ENCODE data around the gene TNXB.
A peak's percentile ranks its signal among the peaks of the same experiment; 100 is the strongest.
"Not testable (repeated sequence)": the region's sequence is repeated elsewhere in the genome, so short reads cannot be mapped to it uniquely, and the experiment has no call there.

The TNXB gene

GRCh38 chr6:32109114-32109764 is at the start of gene TNXB:
Gene TNXB (minus strand): TSS chr6:32109338. CDS start chr6:32098198, 11,140 bp downstream.
- no peak for DNase-seq

DNA sequence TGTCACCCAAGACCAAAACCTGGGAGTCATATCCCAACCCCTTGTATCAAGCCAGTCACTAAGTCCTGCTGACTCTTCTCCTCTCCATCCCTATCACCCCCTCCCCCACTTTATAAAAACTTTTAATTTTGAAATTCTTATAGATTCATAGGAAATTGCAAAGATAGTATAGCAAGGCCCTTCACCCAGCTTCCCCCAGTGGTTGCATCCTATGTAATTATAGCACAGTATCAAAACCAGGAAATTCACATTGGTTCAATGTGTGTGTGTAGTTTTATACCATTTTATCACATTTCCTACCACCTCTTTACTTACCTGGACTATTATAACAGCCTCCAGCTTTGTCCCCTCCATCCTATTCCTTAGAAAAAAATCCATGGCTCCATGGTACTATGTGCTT is 48.9 kb upstream of the TNXB start:
- no peak for DNase-seq

- no peak for DNase-seq
Measured at GRCh38 chr6:32156891-32157290, 47.8 kb upstream of the TNXB start.

GRCh38 chr6:32154514-32155161 is 45.5 kb upstream of the TNXB start:
- DNase-seq, result peak; percentile 50

DNA sequence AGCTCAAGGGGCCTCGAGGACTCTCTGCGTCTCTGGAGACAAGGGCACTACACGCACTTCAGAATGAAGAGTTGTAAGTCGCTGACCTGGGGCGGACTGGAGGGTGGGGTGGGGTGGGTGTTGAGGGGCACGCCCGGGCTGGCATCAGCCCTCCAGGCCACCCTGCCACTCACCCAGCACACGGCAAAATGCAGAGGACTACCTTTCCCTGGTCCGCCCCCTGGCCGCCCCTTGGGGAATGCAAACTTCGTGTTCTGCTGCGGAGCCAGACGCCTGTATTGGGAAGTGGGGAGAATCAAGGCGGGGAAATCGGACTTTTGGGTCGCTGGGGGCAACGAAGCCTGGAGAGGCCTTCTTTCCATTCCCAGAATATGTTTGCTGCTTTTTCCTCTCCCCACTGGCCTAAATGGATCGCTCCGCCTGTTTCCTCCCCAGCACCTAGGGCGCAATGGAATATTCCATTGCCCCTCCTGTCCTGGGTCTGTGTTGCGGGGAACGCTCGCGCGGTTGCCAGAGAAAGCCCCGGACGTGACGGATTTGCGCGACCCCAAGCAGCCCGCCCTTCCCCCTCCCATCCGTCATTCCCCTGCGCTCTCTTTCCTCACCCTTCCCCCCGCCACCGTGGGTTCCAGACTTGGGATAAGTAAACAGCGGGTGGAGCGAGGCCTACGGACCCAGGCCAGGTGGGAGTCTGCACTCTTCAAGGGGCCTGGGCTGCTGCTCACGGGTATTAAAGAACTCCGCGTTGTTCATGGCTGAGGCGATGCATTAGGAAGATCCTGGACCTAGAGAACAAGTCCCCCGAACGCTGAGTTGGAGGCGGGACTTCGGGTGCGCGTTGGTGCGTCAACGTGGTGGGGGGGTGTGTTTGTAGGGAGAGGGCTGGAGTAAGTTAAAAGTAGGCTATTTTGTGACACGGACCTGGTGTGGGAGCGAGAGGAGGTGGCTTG is 44.7 kb upstream of the TNXB start, which contains the start of gene PPT2:
Gene PPT2 (plus strand): TSS at position 578 of the 950 bp plus-strand sequence. CDS start 454 bp downstream, outside the sequence.
- peak; percentile 55 for DNase-seq

DNA sequence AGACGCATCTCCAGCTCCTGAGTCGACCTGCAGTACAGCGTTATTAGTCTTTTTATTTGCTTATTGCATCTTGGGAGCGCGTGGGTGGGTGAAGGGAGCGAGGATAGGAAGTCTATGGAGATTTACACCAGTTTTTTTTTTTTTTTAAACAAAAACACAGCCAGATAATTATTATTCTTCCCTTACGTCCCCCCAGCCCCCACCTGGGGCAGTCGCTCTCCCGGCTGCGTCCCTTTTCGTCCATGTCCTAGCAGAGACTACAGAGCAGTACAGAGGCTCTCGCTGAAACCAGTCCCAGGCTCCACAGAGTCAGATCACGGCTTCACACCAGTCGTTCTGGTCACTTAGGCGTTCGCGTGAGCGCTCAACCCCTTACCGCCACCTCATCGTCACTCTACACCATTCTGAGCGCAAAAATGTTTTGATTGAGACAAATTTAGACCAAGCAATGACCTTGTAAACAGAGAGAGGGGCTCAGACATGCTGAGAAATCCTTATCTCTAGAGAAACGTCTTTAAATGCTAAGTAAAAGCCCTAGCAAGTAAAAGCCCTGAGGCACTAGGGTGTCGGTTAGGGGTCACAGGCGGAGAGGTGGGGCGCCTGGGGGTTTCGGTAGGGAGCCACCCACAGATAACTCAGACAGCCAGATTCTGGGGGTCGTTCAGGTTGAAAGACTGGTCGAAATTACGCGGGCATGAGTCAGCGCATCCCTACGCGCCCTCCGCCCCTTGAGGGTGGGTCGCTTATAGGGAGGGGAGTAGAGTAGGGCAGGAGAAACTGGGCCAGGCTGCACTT is 43.8 kb upstream of the TNXB start:
- DNase-seq, result no peak

DNA sequence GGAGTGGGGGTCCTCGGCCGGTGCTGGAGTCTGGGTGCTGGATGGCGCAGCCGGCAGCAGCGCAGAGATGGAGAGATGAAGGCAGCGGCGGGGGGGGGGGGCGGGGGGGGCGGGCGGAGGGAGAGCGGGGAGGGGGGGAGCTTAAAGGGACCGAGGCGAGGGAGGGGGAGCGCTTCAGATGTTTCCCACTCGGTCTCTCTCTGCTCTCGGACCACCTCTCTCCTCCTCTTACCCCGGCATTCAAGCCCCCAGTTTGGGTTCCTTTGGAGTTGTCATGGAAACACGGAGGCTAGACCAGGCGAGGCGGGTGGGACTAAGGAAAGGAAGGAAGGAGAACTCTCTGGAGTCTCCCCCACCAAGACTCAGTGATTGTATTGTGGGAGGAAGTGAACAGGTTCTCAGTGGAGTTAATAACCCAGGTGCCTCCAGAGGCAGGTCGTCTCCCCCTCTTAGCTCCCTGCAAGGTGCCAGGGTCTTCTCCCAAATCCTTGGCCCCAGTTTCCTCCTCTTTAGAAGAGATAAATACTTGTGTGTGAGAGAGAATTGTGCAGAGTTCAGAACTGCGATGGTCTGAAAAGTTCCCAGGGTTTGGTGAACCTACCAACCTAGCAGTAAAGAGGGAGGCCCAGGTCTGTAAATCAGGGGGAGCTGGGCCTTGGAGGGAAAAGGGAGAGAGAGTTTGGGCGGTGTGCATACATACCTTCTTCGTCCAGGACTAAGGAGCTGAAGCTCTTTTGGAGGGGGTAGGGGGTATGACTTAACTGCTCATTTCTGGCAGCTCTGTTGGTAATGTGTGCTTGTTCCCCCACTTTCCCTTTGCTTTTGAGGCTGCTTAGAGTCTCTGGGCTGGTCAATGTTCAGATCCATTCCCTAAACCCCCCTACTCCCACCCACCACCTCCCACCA is 43.0 kb upstream of the TNXB start, which contains the start of gene PRRT1:
Gene PRRT1 (minus strand): TSS at position 77 of the 906 bp plus-strand sequence. CDS start 112 bp downstream, outside the sequence.
- DNase-seq, result no peak

DNA sequence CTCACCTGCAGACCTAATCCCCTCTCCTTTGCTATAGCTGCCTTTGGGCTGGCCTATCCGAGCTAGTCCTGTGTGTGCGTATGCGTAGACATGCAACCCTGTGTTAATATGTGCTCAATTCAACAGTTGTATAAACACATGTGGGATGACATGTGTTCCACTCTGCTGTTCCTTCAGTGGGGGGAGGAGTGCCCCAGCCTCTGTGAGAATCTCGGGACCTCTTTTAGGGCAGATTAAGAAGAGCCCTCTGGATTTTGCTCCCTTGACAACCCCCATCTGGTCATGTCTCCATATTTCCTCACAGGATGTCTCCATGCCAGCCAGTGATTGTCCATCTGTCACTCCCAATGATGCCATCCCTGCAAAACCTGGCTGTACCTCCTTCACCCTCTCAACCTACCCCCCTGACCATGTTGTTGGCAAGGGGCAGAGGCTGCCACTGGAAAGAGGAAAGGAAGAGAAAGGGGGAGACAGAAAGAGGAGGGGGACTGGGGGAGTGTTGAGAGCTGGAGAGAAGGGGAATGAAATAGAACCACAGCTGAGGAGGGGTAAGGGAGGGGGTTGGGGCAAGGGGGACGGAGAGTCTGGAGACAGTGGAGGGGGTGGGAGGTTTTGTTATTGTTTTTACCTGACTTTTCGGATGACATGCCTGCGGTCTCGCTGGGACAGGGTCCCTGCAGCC is 42.2 kb upstream of the TNXB start:
- DNase-seq, result no peak

DNA sequence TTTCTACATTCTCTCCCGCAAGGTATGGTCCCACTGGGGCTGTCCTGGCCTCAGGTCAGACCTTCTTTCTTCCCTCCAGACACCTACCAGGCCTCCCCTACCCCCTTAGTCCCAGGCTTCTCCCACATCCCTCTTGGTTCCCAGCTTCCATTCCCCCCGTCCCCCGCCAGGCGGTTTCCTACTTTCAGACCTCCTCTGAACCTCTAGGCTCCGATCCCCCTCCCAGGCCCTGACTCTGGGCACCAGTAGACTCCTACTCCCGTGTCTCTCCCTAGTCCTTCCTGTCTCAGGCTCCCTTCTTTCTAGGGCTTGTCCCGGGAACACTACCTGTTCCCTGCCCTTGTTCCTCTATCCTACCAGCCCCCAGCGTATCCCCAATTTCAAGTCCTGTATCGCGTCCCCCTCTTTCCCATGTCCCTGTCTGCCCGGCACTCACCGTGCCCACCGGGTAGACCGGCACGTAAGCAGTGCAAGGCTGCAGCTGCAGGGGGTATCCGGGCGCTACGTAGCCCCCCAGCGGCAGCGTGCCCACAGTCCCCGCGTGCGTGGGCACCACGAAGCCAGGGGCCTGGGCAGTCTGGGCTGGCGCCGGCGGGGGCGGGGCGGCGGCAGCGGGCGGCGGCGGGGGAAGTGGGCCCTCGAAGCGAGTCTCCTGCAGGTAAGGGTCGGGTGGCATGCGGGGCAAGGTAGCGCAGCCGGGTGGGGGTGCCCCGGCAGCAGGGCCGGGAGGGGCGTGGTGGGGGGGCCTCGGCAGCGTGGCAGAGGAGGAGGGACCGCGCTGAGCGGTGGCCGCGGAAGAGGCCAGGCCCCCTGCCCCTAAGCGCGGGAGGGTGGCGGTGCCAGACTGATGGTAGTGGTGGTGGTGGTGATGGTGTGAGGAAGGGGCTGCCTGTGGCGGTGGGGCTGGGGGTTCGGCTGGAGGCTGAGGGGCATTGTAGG is 41.1 kb upstream of the TNXB start:
- DNase-seq, result no peak

- no peak for DNase-seq
Measured at GRCh38 chr6:32149092-32149755, 40.1 kb upstream of the TNXB start.

DNA sequence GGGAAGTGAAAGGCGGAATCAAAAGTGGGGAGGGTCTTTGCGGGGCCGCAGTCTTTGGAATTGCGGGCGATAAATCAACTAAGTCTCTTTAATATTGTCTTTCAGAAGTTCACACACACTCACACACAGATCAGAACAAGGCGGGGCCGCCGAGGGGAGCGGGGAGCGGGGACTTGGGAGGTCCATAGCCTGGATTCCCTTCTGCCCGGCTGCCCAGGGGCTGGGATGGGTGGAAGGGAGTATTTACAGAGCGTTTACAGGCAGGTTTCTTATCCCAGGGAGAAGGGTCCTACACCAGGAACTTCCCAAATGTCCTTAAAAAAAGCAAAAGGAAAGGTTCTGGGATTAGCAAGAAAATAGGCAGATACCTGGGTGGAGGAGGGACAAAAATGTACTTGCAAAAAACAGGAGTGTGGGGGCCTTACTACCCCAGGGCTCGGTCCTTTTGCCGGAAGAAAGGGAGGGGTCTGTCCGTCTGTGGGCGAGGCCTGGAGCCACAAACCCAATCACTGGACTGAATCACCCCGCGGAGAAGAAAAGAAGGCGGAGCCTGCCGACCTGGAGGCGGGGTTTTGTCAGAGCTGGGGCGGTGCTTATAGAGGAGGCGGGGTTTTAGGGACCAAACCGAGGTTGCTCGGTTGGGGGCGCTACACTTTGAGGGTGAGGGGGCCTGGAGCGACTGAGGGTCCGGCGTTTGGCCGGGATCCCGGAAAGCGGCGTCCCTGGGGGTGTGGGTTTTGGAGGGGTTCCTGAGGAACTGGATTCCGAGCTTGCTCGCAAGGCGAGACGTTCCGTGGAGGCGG is 39.4 kb upstream of the TNXB start:
- peak; percentile 61 for DNase-seq

DNA sequence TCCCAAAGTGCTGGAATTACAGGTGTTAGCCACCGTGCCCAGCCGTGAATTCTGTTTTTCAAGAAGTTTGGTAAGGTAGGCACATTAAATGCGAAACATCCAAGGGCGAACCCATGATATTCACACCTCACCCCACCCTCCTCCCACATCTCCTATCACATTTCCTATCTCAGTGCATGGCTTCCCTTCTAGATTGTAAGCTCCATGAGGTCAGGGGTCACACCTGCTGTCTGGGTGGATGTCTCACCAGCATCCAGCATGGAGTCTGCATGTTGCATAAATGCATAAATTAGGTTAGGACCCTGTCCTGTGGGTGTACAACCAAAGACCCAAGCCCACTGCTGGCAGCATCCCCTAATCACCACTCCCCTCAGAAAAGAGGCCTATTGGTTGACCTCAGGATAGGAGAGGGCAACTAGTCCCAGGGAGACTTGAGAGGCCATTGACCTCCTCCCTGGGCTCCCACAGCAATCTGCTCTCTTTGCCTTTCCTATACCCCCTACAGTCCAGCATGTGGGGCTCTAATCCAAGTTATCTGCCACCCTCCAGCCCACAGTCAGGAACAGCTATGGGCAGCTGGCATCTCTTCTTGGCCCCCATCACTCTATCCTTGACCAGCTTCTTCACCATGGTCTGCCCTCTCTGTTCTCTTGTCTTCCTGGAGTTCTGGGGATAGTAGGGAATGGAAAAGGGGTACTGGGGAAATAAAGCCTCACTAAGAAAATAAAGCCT is 38.4 kb upstream of the TNXB start:
- no peak for DNase-seq

- DNase-seq, result no peak
Measured at GRCh38 chr6:32146687-32147086, 37.5 kb upstream of the TNXB start.

- DNase-seq, result no peak
Measured at GRCh38 chr6:32146287-32146686, 37.1 kb upstream of the TNXB start.

DNA sequence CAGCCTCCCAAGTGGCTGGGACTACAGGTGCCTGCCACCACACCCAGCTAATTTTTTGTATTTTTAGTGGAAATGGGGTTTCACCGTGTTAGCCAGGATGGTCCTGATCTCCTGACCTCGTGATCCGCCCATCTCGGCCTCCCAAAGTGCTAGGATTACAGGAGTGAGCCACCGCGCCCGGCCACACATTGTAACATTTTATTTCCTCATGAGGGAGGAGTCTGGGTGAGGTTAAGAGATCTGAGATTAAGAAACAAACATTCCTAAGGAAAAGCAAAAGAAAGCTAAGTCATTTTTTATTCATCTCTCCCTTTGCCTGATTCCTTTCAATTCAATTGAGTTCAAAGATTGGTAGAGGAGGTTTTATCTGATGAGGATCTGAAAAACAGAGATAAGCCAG is 35.1 kb upstream of the TNXB start:
- DNase-seq, result not testable (repeated sequence)

- no peak for DNase-seq
Measured at GRCh38 chr6:32140420-32141046, 31.4 kb upstream of the TNXB start.

GRCh38 chr6:32139590-32139989 is 30.5 kb upstream of the TNXB start:
- DNase-seq, result no peak
